Fibroblast of lung (primary cell): ENCODE measurements around the gene KCNQ2. TPM values are rescaled to one million over a fixed set of nuclear protein-coding genes. Genes with fewer than 3 reads are reported as not detected.

Source experiments
- DNase-seq, 2 donors: peaks; one replicate each; pipeline versions ENCODE4 v3.0.0 to v3.0.0-alpha.2; 2010; ENCODE audit warnings: low read depth in 2 of 2
- H2AFZ ChIP-seq: 2 replicates; pipeline ENCODE4 v1.5.1; 2012; ENCODE audit warnings: low read length, control low read depth, inconsistent platforms
- H3K27ac ChIP-seq: 2 replicates; pipeline ENCODE4 v1.5.1; 2011; ENCODE audit warnings: low read length, control low read depth; ENCODE audit not compliant: insufficient read depth
- H3K27me3 ChIP-seq: 2 replicates; pipeline ENCODE4 v1.5.1; 2011; ENCODE audit warnings: mild to moderate bottlenecking, low read length; ENCODE audit not compliant: control insufficient read depth, insufficient read depth
- H3K36me3 ChIP-seq: 2 replicates; pipeline ENCODE4 v1.5.1; 2011; ENCODE audit warnings: low read length; ENCODE audit not compliant: control insufficient read depth, insufficient read depth
- H3K4me1 ChIP-seq: 2 replicates; pipeline ENCODE4 v1.5.1; 2011; ENCODE audit warnings: low read length; ENCODE audit not compliant: control insufficient read depth, insufficient read depth; ENCODE audit errors: extremely low read depth
- H3K4me2 ChIP-seq: 2 replicates; pipeline ENCODE4 v1.5.1; 2011; ENCODE audit warnings: low read length, control low read depth; ENCODE audit not compliant: insufficient read depth; ENCODE audit errors: extremely low read depth
- H3K4me3 ChIP-seq, 4 experiments: fragments of 200-600 bp in 1 of 4; sonication (generic) in 1 of 4; replicated peaks in 1 of 4; 2 replicates each; pipeline ENCODE4 v1.5.1; 2011 to 2016; ENCODE audit warnings: low read length in 4 of 4, low read depth in 3 of 4, mild to moderate bottlenecking in 3 of 4, control low read depth in 2 of 4, inconsistent platforms in 1 of 4, mixed read lengths in 1 of 4; ENCODE audit not compliant: insufficient read depth in 1 of 4; ENCODE audit errors: control extremely low read depth in 1 of 4
- H3K79me2 ChIP-seq: 2 replicates; pipeline ENCODE4 v1.5.1; 2012; ENCODE audit warnings: mild to moderate bottlenecking, low read length, inconsistent platforms; ENCODE audit not compliant: control insufficient read depth, insufficient read depth
- H3K9ac ChIP-seq: 2 replicates; pipeline ENCODE4 v1.5.1; 2011; ENCODE audit warnings: mild to moderate bottlenecking, low read length, control low read depth; ENCODE audit not compliant: insufficient read depth
- H3K9me3 ChIP-seq: 2 replicates; pipeline ENCODE4 v1.5.1; 2012; ENCODE audit warnings: low read depth, low read length; ENCODE audit not compliant: control insufficient read depth, insufficient read depth
- H4K20me1 ChIP-seq: 2 replicates; pipeline ENCODE4 v1.5.1; 2011; ENCODE audit warnings: low read length; ENCODE audit not compliant: control insufficient read depth, insufficient read depth; ENCODE audit errors: extremely low read depth
- CTCF ChIP-seq, 2 donors: IDR thresholded peaks in 1 of 2; conservative IDR thresholded peaks in 1 of 2; 1 replicate in 1 of 2; 2 replicates in 1 of 2; pipeline ENCODE4 v1.5.1; 2011 to 2012; ENCODE audit warnings: low read length in 2 of 2, control low read depth in 1 of 2, inconsistent platforms in 1 of 2, low read depth in 1 of 2, mild to moderate bottlenecking in 1 of 2
- EZH2 ChIP-seq: IDR thresholded peaks from 2 replicates; pipeline ENCODE4 v1.5.1; 2012; ENCODE audit warnings: low read length, control low read depth, mild to moderate bottlenecking; ENCODE audit errors: missing control alignments
- polyA plus RNA-seq, 2 donors: library from polyadenylated mRNA; depleted of rRNA in 1 of 2; stranded (reverse) in 1 of 2; unstranded in 1 of 2; fragments of >200 nt; gene quantifications; 2 replicates each; pipeline ENCODE4 v1.2.1, GENCODE V29; 2011 to 2012; ENCODE audit warnings: missing spikeins in 1 of 2
- total RNA-seq: library from RNA; depleted of rRNA; stranded (reverse); fragments of >200 nt; gene quantifications from 2 replicates; pipeline ENCODE4 v1.2.1, GENCODE V29; 2014

The KCNQ2 gene
- total and polyA plus RNA-seq, 2 donors (not counting 1 experiment from before 2014, with no cell fraction given): not detected

- Histone ChIP-seq H3K36me3 (no peaks in the 10 kb centered on the region), H3K9me3 (no peaks in the 10 kb centered on the region), H2AFZ (no peak overlapping the region), H4K20me1 (no peaks in the 10 kb centered on the region), H3K4me3 (no peak overlapping the region), H3K4me1 (no peaks in the 10 kb centered on the region), H3K27ac (no peak overlapping the region), H3K79me2 (no peaks in the 10 kb centered on the region), H3K27me3 (no peaks in the 10 kb centered on the region), H3K9ac (no peak overlapping the region), H3K4me2 (no peak overlapping the region)
- DNase-seq: no peak
- TF ChIP-seq EZH2: no peak
- TF ChIP-seq CTCF (conservative IDR thresholded peaks at IDR 0.05 in 1 of 2, IDR thresholded peaks at IDR 0.05 in 1 of 2; ENCODE audit: low read depth in 1 of 2, low read length in 2 of 2): no peak
Observed at GRCh38 chr20:63420359-63421093, 51.9 kb downstream of the KCNQ2 start.

GRCh38 chr20:63419299-63419698 lies 53.2 kb downstream of the KCNQ2 start:
- no peak for TF ChIP-seq EZH2
- no peak for TF ChIP-seq CTCF (conservative IDR thresholded peaks at IDR 0.05 in 1 of 2, IDR thresholded peaks at IDR 0.05 in 1 of 2; ENCODE audit: low read depth in 1 of 2, low read length in 2 of 2)
- H3K9me3 ChIP-seq: no peaks in the 10 kb centered on the region
- no peaks in the 10 kb centered on the region for H3K4me1 ChIP-seq
- no peak overlapping the region for H3K9ac ChIP-seq
- no peaks in the 10 kb centered on the region for H3K27me3 ChIP-seq
- H3K4me3 ChIP-seq: no peak overlapping the region
- DNase-seq: no peak
- no peak overlapping the region for H2AFZ ChIP-seq
- no peaks in the 10 kb centered on the region for H3K36me3 ChIP-seq
- H3K4me2 ChIP-seq: no peak overlapping the region
- H3K27ac ChIP-seq: no peak overlapping the region
- H4K20me1 ChIP-seq: no peaks in the 10 kb centered on the region
- no peaks in the 10 kb centered on the region for H3K79me2 ChIP-seq

GRCh38 chr20:63418617-63419016 lies 53.8 kb downstream of the KCNQ2 start:
- no peak for DNase-seq
- Histone ChIP-seq H3K27ac (no peak overlapping the region), H4K20me1 (no peaks in the 10 kb centered on the region), H3K9me3 (no peaks in the 10 kb centered on the region), H3K4me2 (no peak overlapping the region), H2AFZ (no peak overlapping the region), H3K79me2 (no peaks in the 10 kb centered on the region), H3K4me3 (no peak overlapping the region), H3K36me3 (no peaks in the 10 kb centered on the region), H3K4me1 (no peaks in the 10 kb centered on the region), H3K27me3 (no peaks in the 10 kb centered on the region), H3K9ac (no peak overlapping the region)
- TF ChIP-seq EZH2 (no peak), CTCF (conservative IDR thresholded peaks at IDR 0.05 in 1 of 2, IDR thresholded peaks at IDR 0.05 in 1 of 2; ENCODE audit: low read depth in 1 of 2, low read length in 2 of 2) (no peak)
